Measurements from ENCODE around the gene OR10A6. TPM values are rescaled to one million over a fixed set of nuclear protein-coding genes. Genes with fewer than 3 reads are reported as not detected.

OR10A6 gene
- total RNA-seq, 3 donors from 2014 or later: not detected

- no peak for ATAC-seq
- intact Hi-C loops (cut with DNase I, micrococcal nuclease): no loop called here
- no peaks in the 10 kb centered on the region for H3K4me1 ChIP-seq (ENCODE audit: low read depth)
- no peak for DNase-seq
- H3K36me3 ChIP-seq (ENCODE audit: low read depth): no peaks in the 10 kb centered on the region
- peaks cover 17% of the 10 kb centered on the region for H3K9me3 ChIP-seq
- no peak overlapping the region for H3K4me3 ChIP-seq
- TF ChIP-seq CTCF (IDR thresholded peaks at IDR 0.05): no peak
These were observed 10.1 kb upstream of the OR10A6 start for GRCh38 chr11:7941146-7941545.

GRCh38 chr11:7936615-7937014 is 5.5 kb upstream of the OR10A6 start:
- ATAC-seq: peak; percentile 51

GRCh38 chr11:7927635-7928034 is 3.4 kb downstream of the OR10A6 start:
- TF ChIP-seq CTCF (IDR thresholded peaks at IDR 0.05): no peak
- Histone ChIP-seq H3K9me3 (no peaks in the 10 kb centered on the region), H3K4me1 (ENCODE audit: low read depth) (no peaks in the 10 kb centered on the region), H3K4me3 (no peak overlapping the region), H3K36me3 (ENCODE audit: low read depth) (no peaks in the 10 kb centered on the region)
- ATAC-seq (no peak), DNase-seq (no peak)
- intact Hi-C loops (cut with DNase I, micrococcal nuclease): no loop called here

More at GRCh38 chr11:7936615-7937014, 5.5 kb upstream of the OR10A6 start:
- peak; percentile 31 to 71 (median 56) for DNase-seq
- Histone ChIP-seq H3K9me3 (no peaks in the 10 kb centered on the region), H3K4me3 (no peak overlapping the region), H3K4me1 (ENCODE audit: low read depth) (no peaks in the 10 kb centered on the region), H3K36me3 (ENCODE audit: low read depth) (no peaks in the 10 kb centered on the region)
- intact Hi-C loops (cut with DNase I, micrococcal nuclease): no loop called here
- TF ChIP-seq CTCF (IDR thresholded peaks at IDR 0.05): no peak

- no peak overlapping the region for H3K4me3 ChIP-seq
- H3K36me3 ChIP-seq (ENCODE audit: low read depth): no peaks in the 10 kb centered on the region
- no peak for DNase-seq
- intact Hi-C loops (cut with DNase I, micrococcal nuclease): no loop called here
- H3K4me1 ChIP-seq (ENCODE audit: low read depth): no peaks in the 10 kb centered on the region
- ATAC-seq: no peak
- no peak for TF ChIP-seq CTCF (IDR thresholded peaks at IDR 0.05)
- H3K9me3 ChIP-seq: no peaks in the 10 kb centered on the region
These were observed 6.5 kb downstream of the OR10A6 start for GRCh38 chr11:7924536-7924935.

GRCh38 chr11:7918141-7918540 is 12.9 kb downstream of the OR10A6 start:
- no peaks in the 10 kb centered on the region for H3K36me3 ChIP-seq (ENCODE audit: low read depth)
- no peaks in the 10 kb centered on the region for H3K9me3 ChIP-seq
- TF ChIP-seq CTCF (IDR thresholded peaks at IDR 0.05): no peak
- no peak for DNase-seq
- no peak for ATAC-seq
- intact Hi-C loops (cut with DNase I, micrococcal nuclease): no loop called here
- H3K4me3 ChIP-seq: no peak overlapping the region
- H3K4me1 ChIP-seq (ENCODE audit: low read depth): no peaks in the 10 kb centered on the region

GRCh38 chr11:7911011-7911410 is 20.1 kb downstream of the OR10A6 start:
- Histone ChIP-seq H3K4me1 (ENCODE audit: low read depth) (no peaks in the 10 kb centered on the region), H3K9me3 (no peaks in the 10 kb centered on the region), H3K4me3 (no peak overlapping the region), H3K36me3 (ENCODE audit: low read depth) (no peaks in the 10 kb centered on the region)
- intact Hi-C loops (cut with DNase I, micrococcal nuclease): no loop called here
- DNase-seq: no peak
- no peak for TF ChIP-seq CTCF (IDR thresholded peaks at IDR 0.05)
- no peak for ATAC-seq

Measured in mucosa of descending colon (tissue), 3 donors.